Kidney (tissue), 14 donors: ENCODE results near the gene CTTNBP2NL. TPM values are rescaled to one million over a fixed set of nuclear protein-coding genes. Genes with fewer than 3 reads are reported as not detected.
"Not testable (repeated sequence)": the region's sequence is repeated elsewhere in the genome, so short reads cannot be mapped to it uniquely, and the experiment has no call there.

Experiments
- DNase-seq, 5 donors: peaks; one replicate each; pipeline ENCODE4 v3.0.0-alpha.2; 2013 to 2020
- FAIRE-seq: peaks from 2 replicates; lab custom pipeline; 2012; peaks lifted over from hg19 to GRCh38; lab: Jason Lieb, UNC
- H3K27ac ChIP-seq, 2 donors: one replicate each; pipeline ENCODE4 v1.7.0; 2013; ENCODE audit warnings: low read depth in 2 of 2, low read length in 2 of 2, inconsistent platforms in 1 of 2
- H3K27me3 ChIP-seq: one replicate; pipeline ENCODE4 v1.7.1; 2013; ENCODE audit warnings: low read length, inconsistent platforms; ENCODE audit not compliant: control insufficient read depth, insufficient read depth
- H3K36me3 ChIP-seq, 3 donors: one replicate each; pipeline versions ENCODE4 v1.7.0 to v1.7.1; 2013; ENCODE audit warnings: low read length in 3 of 3, control low read depth in 1 of 3, inconsistent platforms in 1 of 3; ENCODE audit not compliant: insufficient read depth in 3 of 3, control insufficient read depth in 2 of 3
- H3K4me1 ChIP-seq, 3 donors: one replicate each; pipeline versions ENCODE4 v1.7.0 to v1.7.1; 2013; ENCODE audit warnings: low read length in 3 of 3, inconsistent platforms in 1 of 3, low read depth in 1 of 3; ENCODE audit not compliant: control insufficient read depth in 2 of 3, insufficient read depth in 2 of 3
- H3K4me3 ChIP-seq, 3 donors: one replicate each; pipeline versions ENCODE4 v1.7.0 to v1.8.1; 2013; ENCODE audit warnings: low read length in 3 of 3, control low read depth in 1 of 3, inconsistent platforms in 1 of 3
- H3K9ac ChIP-seq, 3 donors: one replicate each; pipeline versions ENCODE4 v1.7.0 to v1.7.1; 2013; ENCODE audit warnings: low read length in 3 of 3, control low read depth in 1 of 3, inconsistent platforms in 1 of 3
- H3K9me3 ChIP-seq, 3 donors: one replicate each; pipeline versions ENCODE4 v1.7.0 to v1.7.1; 2013; ENCODE audit warnings: low read length in 3 of 3, control low read depth in 1 of 3, inconsistent platforms in 1 of 3; ENCODE audit not compliant: control insufficient read depth in 2 of 3, insufficient read depth in 1 of 3
- CTCF ChIP-seq: IDR thresholded peaks from 3 replicates; pipeline ENCODE4 v1.5.1; 2012; ENCODE audit warnings: mild to moderate bottlenecking, moderate library complexity, borderline replicate concordance; ENCODE audit not compliant: insufficient read depth; ENCODE audit errors: extremely low read depth
- intact Hi-C: fragments of 100-400 bp; cut with DNase I; formaldehyde crosslinking; loops from one replicate; pipeline ENCODE4 v1.11.1; 2022
- polyA plus RNA-seq: library from polyadenylated mRNA; stranded (reverse); fragments of 350-450 nt; fragmentation: Illumina TruSeq; extraction: RNeasy Lipid Tissue Mini Kit (QIAGEN cat#74804); gene quantifications from one replicate; pipeline ENCODE4 v1.2.3, GENCODE V29; 2014; ENCODE audit warnings: low read depth, low replicate concordance; ENCODE audit not compliant: insufficient read depth
- total RNA-seq: library from RNA; stranded (reverse); fragmentation: NEBNext Ultra II Directional; extraction: Animal tissue kit (Norgen Biotek cat#: 25700); gene quantifications from one replicate; pipeline ENCODE4 v1.2.1, GENCODE V29; 2021
- donor health status: control.
- donor health status: control.
- donor health status: control.
- donor health status: control.
- donor health status: control.
- donor health status: DM: yes; HTN: yes; CAD: no.
- donor health status: Normal renal cell carcinoma (clear cell type).

The CTTNBP2NL gene
- total and polyA plus RNA-seq, 2 donors from 2014 or later, result 6.7 to 65.4 TPM

GRCh38 chr1:112396653-112397471, 848 bp downstream of the CTTNBP2NL start:
- H3K27ac ChIP-seq, result peak overlapping the region; percentile 68 to 73
- no peaks in the 10 kb centered on the region for H3K27me3 ChIP-seq
- intact Hi-C loops, result no loop called here
- DNase-seq, result peak in 3 of 5 donors; percentile 32 to 78 (median 72)
- H3K4me3 ChIP-seq, result peak overlapping the region; percentile 77 to 100 (median 89)
- no peaks in the 10 kb centered on the region for H3K36me3 ChIP-seq
- peaks cover 0 to 23% (median 4%) of the 10 kb centered on the region in 3 donors for H3K4me1 ChIP-seq
- no peak for TF ChIP-seq CTCF
- H3K9me3 ChIP-seq, result no peaks in the 10 kb centered on the region
- H3K9ac ChIP-seq, result peak overlapping the region; percentile 66 to 91 (median 68)
- no peak for FAIRE-seq

GRCh38 chr1:112397841-112398240, 1.8 kb downstream of the CTTNBP2NL start:
- no peak for DNase-seq
- intact Hi-C loops, result no loop called here
- peak overlapping the region in 2 of 3 donors; percentile 89 to 100 for H3K4me3 ChIP-seq
- H3K9me3 ChIP-seq, result no peaks in the 10 kb centered on the region
- no peaks in the 10 kb centered on the region for H3K36me3 ChIP-seq
- no peak for TF ChIP-seq CTCF
- H3K27me3 ChIP-seq, result no peaks in the 10 kb centered on the region
- FAIRE-seq, result no peak
- H3K27ac ChIP-seq, result no peak overlapping the region
- H3K4me1 ChIP-seq, result peaks cover 0 to 23% (median 4%) of the 10 kb centered on the region in 3 donors
- H3K9ac ChIP-seq, result peak overlapping the region in 1 of 3 donors; percentile 5

GRCh38 chr1:112399456-112399855, 3.4 kb downstream of the CTTNBP2NL start:
- no peaks in the 10 kb centered on the region for H3K27me3 ChIP-seq
- intact Hi-C loops, result no loop called here
- no peak for TF ChIP-seq CTCF
- H3K4me3 ChIP-seq, result no peak overlapping the region
- FAIRE-seq (no peak), DNase-seq (no peak)
- H3K9ac ChIP-seq, result no peak overlapping the region
- no peaks in the 10 kb centered on the region for H3K9me3 ChIP-seq
- H3K36me3 ChIP-seq, result no peaks in the 10 kb centered on the region
- peaks cover 0 to 19% (median 4%) of the 10 kb centered on the region in 3 donors for H3K4me1 ChIP-seq
- H3K27ac ChIP-seq, result no peak overlapping the region

GRCh38 chr1:112400706-112401105, 4.7 kb downstream of the CTTNBP2NL start:
- intact Hi-C loops, H3K36me3 ChIP-seq, H3K27me3 ChIP-seq, H3K27ac ChIP-seq, H3K9me3 ChIP-seq, FAIRE-seq, H3K9ac ChIP-seq, H3K4me1 ChIP-seq, H3K4me3 ChIP-seq, DNase-seq: not testable (repeated sequence)
